HG02938 (cell line): ENCODE data around the gene AFF1.

ENCODE experiments used
- ATAC-seq: cut with Tn5 transposase; IDR thresholded peaks from one replicate; pipeline ENCODE4 v1.9.1; 2021; ENCODE audit warnings: mild to moderate bottlenecking, moderate library complexity; ENCODE audit not compliant: unreplicated experiment

Gene AFF1

DNA sequence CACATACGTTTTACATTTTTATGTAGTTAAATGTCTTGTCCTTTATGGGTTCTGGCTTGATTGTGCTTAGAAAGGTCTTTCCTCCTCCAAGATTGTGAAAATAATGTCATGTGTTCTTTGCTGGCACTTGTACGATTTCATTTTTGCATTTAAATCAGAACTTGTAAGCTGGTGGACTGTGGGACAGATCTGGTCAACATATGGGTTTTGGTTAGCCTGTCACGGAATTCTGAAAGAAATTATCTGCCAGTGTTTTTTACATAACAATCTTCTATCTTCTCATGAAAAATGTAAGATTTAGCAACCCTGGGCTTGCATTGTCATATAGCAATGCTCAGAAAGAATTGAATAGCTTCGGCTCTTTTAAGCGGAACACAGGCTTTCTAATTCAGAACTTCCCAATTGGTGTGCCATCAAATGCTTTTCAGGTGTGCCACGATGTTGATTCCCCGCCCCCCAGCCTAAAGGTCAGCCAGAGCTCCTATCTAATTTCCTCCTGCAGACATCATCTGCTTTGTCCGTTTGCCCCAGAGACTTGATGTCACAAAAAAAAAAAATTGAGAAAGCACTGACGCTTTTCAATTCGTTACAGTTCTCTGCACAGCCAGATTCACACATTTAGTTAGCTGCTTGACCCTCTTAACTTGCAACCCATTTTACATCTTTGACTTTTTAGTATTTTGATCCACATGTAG lies 16.2 kb downstream of the AFF1 start:
- ATAC-seq: no peak

DNA sequence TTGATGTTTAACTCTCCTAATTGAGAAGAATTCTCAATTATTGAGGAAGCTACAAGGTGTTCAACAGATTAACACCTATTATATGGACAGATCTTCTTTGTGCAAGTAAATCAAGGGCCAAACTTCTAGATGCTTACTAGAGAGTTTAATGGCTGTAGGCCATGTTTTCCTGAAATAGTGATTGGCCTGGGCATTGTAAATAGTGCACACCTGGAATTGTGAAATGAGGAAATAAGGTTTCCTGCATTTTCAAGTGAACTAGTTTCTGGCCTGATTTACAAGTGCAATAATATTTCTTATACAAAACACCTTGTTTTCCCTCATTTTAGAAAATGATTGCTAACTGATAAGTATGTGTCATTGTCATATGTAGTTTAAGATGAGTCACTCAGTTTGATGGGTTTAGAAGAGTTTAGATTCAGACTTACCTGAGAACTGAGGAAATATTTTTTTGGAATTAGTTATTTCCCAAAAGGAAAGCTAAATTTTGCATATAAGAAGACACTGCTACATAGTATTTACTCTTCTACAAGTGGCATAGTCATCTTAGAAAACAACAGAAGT lies 21.2 kb downstream of the AFF1 start:
- no peak for ATAC-seq

DNA sequence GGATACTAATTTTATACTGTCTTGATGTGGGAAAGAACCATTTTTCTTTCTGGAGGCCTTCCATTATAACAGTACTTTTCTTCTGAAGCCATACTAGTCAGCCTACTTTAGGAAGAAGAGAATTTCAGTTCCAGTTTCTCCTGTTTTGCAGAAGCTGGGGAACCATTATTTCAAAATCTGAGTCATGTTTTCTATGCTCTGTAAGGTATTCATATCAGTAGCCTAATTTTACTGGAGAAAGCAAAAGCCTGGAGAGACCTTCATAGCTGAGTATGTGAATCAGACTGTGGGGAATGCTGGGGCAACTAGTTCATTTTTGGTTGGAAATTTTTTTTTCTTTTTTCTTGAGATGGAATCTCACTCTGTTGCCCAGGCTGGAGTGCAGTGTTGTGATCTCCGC lies 22.4 kb downstream of the AFF1 start:
- peak; percentile 38 for ATAC-seq

DNA sequence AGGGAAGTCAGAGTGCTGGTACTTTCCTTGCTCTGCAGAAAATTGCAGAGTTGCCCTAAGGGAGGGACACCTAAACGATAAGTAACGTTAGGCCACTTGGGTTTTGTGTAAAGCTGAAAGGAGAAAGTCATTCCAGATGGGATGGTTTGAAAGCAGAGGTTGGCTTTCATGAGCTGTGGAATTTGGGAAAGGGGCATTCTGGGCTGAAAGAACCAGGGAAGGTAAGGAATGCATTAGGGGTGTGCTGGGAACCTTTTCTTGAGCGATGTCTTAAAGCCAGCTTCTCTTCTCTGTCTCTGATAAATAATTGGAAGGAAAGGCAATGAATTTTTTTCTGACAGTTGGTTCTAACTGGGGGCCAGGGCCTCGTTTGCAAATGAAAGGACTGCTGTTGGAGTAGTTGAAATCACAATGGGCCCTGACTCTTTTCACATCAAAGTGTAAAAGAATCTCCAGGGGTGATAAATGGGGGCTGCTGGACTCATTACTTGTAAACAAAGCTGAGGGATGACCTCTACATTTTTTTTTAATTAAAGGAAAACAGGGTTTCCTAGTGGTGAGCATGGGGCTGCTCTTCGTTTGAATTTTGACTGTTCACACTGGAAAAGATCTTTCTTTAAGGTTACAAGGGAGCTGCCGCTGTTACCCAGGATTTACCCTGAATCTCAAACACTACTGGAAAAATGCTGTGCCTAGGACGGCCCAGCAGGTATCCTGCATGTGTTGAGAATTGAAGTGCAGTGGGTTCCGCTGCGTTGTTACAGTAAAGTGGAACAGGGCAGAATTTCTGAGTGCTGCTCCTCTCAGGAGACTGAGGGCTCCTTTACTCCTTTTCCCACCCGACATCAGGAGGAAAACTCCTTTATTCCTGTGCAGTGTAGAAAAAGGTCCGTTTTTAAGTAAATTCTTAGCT lies 25.0 kb downstream of the AFF1 start:
- ATAC-seq: no peak

DNA sequence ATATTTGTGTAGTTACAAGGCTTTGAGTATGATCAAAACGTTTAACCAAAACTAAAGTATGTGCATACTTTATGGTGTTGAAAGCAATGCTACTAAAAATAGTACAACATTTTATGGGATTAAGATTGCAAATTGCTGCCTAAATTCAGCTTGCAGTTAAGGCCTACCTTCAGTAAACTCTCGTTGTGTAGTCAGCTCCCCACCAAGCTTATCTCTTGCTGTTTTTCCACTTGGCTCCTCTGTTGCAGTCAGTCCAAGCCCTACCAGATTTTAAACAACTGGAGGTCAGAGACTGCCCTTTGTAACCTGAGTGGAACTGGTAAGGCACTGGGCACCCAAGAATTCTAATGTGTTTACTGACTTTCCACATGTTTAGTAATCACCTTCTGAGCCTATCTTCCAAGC lies 25.7 kb downstream of the AFF1 start:
- ATAC-seq: no peak

DNA sequence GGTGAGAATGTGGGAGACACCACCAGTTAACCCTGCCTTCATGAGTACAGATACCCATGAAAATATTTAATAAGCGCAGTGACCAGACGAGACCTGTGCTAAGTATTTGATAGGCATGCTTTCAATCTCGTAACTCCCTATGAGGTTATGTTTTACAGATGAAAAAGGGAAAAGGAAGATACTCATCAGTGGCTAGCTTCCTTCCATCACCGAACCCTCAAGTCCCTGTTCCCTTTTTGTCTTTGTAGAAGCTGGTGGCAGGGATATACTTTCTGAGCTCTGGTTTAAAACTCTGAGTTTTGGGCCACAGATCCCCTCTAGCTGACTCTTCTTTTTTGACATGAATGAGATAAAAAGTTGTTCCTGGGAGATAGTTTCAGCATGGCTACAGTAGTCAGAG lies 26.3 kb downstream of the AFF1 start:
- ATAC-seq: peak; percentile 4

DNA sequence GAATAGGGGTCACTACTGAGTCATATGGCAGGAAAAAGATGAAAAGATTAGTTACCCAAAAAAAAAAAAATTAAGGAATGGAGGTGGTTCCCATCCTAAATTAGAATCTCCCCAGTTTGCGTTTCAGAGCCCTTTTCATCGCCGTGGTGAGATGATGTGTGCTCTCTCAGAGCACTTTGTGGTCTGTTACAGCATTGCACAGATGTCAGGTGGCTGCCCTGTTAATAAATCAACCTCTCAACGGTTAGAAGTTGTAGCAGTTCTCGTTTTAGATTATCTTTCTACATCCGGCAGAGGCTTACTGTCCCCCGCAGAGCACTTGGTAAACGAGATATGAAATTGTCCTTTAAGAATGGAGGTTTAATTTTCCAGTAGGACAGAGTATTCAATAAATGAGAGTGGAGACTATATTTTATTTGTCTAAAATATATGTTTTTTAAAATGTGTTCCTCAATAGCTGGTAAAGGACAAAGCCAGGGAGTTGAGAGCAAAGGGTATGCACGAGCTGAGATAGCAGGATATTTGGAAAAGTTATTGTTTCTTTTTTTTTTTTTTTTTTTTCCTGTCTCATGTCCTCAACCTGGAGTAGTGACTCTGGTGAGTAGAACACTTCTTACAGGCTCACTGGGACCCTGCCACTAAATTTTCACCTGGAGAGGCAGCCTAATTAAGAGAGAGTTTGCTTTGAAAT lies 26.9 kb downstream of the AFF1 start:
- peak; percentile 90 for ATAC-seq

DNA sequence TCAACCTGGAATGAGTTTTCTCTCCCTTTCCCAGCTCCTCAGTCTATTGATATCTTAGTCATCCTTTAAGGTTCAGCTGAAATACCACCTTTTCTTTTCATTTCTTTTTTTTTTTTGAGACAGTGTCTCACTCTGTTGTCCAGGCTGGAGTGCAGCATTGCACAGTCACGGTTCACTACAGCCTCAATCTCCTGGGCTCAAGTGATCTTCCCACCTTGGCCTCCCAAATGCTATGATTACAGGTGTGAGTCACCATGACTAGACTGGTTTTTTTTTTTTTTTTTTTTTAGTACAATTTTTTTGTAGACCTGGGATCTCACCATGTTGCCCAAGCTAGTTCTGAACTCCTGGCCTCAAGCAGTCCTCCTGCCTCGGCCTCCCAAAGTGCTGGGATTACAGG lies 28.9 kb downstream of the AFF1 start:
- ATAC-seq: no peak

DNA sequence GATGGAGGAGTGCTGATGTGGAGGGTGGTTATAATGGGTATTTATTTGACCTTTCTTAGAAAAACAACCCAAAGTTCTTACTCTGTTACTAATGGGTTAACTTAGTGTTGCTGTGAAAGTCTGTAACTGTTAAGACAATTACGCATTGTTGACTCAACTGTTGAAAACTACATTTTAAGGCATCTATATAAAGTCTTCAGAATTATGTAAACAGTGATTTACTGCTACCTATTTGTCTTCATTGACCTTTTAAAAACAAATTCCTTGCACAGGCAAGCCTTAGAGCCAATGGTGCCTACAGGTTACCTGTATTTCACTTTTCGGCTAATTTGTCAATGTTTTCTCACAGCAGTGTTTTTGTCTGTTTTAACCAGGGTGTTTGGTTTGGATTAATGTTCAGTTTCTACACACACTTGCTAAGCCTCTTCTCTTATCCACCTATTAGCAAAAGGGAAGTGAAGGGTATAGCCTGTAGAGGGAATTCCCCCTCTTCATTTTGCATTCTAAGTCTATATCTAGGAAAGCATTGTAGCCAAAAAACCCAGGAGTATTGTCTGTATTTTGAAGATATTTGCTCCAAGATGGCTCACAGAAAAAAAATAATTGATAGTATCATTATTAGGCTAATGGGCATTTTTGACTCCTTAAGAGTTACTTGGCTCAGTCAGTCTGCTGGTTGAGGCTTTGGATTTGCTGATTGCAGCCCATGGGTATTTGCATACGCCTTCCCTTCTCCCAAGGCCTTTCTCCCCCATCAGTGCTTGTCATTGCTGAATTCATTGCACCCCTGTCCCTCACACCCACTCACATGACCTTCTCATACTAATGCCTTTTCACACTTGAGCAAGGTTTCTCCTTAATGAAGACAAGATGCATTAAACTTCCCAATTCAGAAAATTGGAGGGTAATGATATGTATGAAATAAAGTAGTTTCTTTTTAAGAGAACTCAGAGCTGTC lies 30.5 kb downstream of the AFF1 start:
- ATAC-seq: peak; percentile 42

DNA sequence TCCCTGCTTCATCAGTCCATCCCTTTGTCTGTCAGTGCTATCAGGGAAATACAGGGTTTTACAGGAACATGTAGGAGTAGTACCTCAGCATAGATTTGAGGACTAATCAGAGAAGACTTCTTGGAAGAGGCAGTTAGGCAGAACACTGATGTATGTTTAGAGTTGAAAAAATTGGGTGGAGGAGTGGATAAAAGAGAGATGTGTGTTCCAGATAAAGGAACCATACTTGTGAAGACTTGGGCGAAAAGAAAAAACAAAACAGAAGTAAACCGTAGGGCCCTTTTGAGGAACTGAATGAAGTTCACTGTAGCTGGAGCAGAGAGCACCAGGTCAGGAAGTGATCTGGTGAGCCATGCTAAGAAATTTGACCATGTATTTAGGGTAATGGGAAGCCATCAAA lies 32.3 kb downstream of the AFF1 start:
- no peak for ATAC-seq

DNA sequence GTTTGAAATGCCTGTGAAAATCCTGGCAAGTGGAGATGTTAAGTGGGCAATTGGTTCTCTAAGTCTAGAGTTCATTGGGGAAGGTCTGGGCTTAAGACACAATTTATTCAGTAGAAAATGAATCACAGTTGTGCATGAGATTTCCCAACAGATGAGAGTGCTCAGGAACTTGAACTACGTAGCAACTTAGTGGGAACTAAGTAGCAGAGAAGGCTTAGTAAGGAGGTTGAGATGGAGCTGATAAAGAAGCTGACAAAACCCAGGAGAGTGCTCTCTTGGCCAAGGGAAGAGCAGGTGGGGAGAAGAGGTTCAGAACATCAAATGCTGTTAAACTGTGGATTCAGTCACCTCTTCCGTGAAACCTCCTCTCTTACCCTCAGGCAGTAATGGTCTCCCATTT lies 33.0 kb downstream of the AFF1 start:
- no peak for ATAC-seq

DNA sequence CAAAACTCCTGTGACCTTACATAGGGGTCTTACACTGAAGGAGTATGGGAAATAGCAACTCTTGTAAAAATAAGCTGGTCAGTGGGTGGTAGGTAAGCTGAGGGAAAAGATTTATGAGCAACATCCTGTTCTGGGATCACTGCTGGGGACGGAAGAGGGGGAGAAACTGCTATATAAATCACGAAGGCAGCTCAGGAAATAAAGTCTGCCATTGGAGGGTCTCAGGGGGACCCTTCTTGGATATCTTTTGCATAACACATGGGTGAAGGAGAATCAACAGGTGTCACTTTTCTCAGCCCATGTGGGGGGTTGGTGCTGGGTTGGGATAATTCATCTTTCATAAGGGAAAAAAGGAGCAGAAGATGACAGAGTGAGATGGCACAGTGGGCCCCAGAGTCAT lies 33.7 kb downstream of the AFF1 start:
- ATAC-seq: no peak

DNA sequence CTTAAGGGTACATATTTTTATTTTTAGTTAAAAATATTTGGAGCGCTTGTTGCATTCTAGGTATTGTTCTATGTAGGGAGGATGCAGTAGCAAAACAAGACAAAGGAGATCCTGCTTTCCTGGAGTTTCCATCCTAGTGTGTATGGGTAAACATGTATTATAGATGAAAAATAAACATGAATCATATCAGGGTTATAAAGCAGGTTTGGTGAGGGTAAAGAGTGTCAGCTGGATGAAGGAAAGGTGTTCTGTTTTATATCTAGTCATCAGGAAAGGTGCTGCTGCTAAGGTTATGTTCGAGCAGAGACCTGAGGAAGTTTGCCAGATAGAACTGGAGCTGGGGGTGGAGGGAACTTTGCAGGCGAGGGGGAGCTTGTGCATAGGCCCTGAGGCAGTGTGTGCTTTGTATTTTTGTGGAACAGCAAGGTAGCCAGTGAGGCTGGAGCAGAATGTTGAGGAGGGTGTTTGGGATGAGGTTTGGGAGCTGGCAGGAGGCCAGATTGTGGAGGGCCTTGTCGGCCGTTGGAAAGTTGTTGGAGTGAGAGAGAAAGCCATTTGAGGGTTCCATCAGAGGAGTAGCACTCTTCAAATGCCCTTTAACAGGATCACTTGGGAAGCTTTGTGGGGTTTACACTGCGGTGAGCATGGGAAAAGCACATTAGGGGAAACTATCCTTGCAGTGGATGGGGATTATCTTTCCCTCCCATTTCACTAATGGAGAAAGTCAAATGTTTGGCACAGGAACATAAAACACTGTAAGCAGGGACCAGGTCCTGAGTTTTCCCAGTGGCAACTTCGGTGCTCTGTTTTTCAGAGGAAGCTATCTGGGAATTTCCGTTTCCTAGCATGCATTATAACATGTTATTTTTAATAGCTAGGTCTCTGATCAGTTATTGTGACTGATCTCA lies 35.9 kb downstream of the AFF1 start:
- ATAC-seq: no peak

DNA sequence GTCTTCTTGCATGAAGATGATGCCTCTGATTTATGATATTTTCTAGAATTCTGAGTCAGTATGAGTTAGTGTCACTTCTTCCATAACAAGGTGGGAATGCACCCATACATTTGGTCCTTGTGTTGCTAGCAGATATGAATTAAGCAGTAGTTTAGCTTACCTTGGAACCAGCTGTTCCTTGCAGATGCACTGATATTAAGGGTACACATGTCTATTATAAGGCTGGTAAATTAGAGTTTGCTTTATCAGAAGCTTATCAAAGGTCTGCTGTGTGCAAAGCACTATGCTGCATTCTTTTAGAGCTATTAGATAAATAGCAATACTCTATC lies 36.5 kb downstream of the AFF1 start:
- ATAC-seq: no peak

DNA sequence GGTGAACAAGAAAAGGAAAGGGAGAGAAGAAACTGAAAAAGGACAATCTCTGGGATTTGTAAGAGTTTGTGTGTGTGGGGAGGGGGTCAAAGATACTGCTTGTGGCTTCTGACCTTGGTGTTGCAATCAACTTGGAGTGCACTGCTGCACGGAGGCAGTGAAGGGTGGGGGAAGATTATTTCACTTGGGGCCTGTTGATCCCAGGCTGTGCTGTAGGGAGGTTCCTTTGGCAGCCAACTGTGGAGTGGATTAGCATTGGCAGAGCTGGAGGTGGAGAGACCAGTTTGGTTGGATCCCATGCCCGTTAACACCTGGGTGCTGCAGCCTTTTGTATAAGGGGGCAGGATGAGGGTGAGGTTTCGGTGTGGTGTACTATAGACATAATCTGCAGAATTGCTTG lies 38.2 kb downstream of the AFF1 start:
- no peak for ATAC-seq

DNA sequence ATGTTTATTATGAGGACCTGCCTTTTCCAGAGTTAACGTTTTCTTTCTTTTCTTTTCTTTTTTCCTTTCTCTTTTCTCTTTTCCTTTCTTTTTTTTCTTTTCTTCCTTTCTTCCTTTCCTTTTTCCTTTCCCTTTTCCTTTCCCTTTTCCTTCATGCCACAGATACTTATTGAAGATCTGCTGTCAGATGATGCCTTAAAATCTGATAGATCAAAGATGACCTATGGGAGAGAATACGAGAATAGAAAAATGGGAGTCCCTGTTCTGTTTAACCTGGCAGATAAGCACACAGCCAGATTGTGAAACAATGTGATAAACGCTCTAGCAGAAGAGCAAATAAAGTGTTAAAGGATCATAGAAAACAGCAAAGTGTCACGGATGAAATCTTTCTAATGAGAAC lies 38.9 kb downstream of the AFF1 start:
- no peak for ATAC-seq

DNA sequence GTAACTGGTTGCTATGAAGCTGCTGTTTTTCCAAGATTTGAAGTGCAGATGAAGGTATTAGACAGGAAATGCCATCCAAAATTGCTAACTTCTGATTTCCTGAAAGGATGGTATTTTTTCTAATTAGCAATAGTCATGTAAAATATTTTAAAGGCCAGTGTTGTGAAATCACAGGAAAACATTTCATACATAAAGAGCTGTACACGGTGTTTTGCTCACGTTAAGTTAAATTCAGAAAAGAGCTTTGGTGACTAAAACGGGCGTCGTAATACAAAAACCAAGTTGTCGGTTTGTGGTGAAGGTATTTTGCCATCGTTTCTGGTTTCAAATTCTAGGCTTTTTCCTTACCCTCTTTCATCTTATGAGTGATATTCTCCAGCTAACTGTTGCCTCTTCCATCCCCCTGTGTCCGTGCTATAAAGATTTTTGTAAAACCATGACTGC lies 39.8 kb downstream of the AFF1 start:
- ATAC-seq: no peak

DNA sequence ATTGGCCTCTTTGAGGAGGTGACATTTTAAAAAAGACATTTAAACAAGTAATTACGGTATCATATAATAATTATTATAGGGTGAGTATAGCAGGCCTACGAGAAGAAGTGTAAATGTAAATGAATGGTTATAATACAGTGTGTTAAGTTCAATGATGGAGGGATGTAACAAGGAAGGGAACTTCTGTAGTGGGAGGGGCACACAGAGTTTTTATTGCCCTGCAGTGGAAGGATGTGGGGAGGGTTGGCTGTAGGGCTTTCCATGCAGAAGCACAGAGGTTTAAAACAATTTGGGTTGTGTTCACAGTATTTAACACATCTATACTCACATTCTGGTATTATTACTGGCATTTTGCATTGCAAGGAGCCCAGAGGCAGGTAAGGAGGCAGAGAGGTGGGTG lies 41.1 kb downstream of the AFF1 start:
- no peak for ATAC-seq

DNA sequence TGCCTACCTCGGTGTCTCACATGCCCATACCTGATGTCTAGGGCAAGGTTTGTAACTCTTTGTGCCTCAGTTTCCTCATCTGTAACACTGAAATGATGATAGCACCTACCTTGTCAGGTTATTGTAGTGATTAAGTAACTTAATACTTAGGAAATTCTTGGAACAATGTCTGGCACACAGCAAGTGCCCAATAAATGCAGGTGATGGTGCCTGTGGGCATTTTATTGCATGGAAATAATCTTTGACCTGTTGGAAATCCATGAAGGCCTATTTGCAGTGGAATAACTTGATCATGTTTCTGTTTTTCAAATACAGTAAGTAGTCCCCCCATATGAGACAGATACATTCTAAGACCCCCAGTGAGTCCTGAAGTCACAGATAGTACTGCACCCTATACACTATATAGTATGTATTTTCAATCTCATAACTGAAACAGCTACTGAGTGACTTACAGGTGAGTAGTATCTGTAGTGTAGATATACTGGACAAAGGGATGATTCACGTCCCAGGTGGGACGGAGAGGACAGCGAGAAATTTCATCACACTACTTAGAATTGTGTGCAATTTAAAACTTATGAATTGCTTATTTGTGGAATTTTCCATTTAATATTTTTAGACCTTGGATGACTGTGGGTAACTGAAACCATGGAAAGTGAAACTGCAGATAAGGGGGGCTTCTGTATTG lies 42.1 kb downstream of the AFF1 start:
- no peak for ATAC-seq
